GM20000 (cell line): Measurements from ENCODE around the gene TMEM131.
"Not testable (repeated sequence)": the region's sequence is repeated elsewhere in the genome, so short reads cannot be mapped to it uniquely, and the experiment has no call there.

Experiments used
- DNase-seq: peaks from one replicate; pipeline ENCODE4 v3.0.0; 2012; ENCODE audit warnings: low spot score
- CTCF ChIP-seq: IDR thresholded peaks from 2 replicates; pipeline ENCODE4 v1.5.1; 2012; ENCODE audit warnings: mild to moderate bottlenecking, control low read depth; ENCODE audit errors: extremely low read depth, missing control alignments

The TMEM131 gene

GRCh38 chr2:98027538-98027937 lies 31.8 kb upstream of the TMEM131 start:
- DNase-seq, result peak; percentile 44
- TF ChIP-seq CTCF, result no peak

- no peak for TF ChIP-seq CTCF
- DNase-seq, result peak; percentile 79
Observed at GRCh38 chr2:98026927-98027522, 31.3 kb upstream of the TMEM131 start.

- no peak for DNase-seq
- TF ChIP-seq CTCF, result no peak
Observed at GRCh38 chr2:98026292-98026691, 30.5 kb upstream of the TMEM131 start.

GRCh38 chr2:98025481-98026037 lies 29.8 kb upstream of the TMEM131 start:
- no peak for TF ChIP-seq CTCF
- no peak for DNase-seq

GRCh38 chr2:98022067-98022466 lies 26.3 kb upstream of the TMEM131 start:
- not testable (repeated sequence) for DNase-seq

- no peak for DNase-seq
- TF ChIP-seq CTCF, result no peak
Observed at GRCh38 chr2:98020992-98021713, 25.4 kb upstream of the TMEM131 start.

- no peak for TF ChIP-seq CTCF
- no peak for DNase-seq
Observed at GRCh38 chr2:98020516-98020915, 24.8 kb upstream of the TMEM131 start.
